ENCODE measurements around the gene NYAP1.

NYAP1 gene

DNA sequence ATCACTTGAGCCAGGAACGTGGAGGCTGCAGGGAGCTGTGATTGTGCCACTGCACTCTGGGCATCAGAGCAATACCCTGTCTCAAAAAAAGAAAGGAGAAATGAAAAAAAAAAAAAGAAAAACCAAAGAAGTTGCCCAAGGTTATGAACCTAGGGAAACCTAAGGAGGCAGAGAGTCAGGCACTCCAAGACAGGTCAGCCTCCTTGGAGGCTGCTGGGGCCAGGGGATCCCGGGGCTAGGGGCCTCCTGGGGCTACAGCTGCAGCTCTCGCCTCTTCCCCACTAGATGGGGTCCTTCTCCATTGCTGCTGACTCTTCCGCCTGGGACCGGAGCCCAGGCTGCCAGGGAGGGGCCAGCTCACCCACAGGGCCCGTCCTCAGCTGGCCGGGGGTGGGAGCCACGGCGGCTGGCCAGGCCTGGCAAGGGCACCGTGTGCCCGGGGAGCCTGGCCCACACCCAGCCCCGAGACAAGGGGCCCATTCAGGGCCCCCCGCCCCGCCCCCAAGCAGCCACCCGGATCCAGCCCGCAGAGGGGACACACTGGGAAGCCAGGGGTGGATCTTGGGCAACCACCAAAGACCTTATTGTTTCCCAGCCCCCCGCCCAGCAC, 17.9 kb upstream of the NYAP1 start:
- Histone ChIP-seq H3K4me3 (ENCODE audit: insufficient read depth, low read length, poor library complexity, severe bottlenecking) (no peak overlapping the region), H3K27ac (ENCODE audit: low read depth, low read length) (no peak overlapping the region), H3K9me3 (ENCODE audit: insufficient read depth, low read length) (no peaks in the 10 kb centered on the region), H3K27me3 (ENCODE audit: low read length) (no peaks in the 10 kb centered on the region), H4K20me1 (ENCODE audit: low read depth, low read length) (no peaks in the 10 kb centered on the region), H3K9me2 (replicated peaks; ENCODE audit: insufficient read depth, low read length) (no peaks in the 10 kb centered on the region), H3K9ac (ENCODE audit: low read length) (no peak overlapping the region), H3K36me3 (ENCODE audit: low read length) (no peaks in the 10 kb centered on the region), H3K79me2 (ENCODE audit: insufficient read depth, low read length) (no peaks in the 10 kb centered on the region), H3K4me2 (ENCODE audit: low read depth, low read length, poor library complexity, severe bottlenecking) (no peak overlapping the region), H3F3A (ENCODE audit: insufficient read depth) (no peaks in the 10 kb centered on the region), H2AFZ (ENCODE audit: low read depth, low read length, severe bottlenecking) (no peak overlapping the region)
- TF ChIP-seq EZH2phosphoT487 (conservative IDR thresholded peaks at IDR 0.05; ENCODE audit: low read length) (no peak), CTCF (IDR thresholded peaks at IDR 0.05; ENCODE audit: insufficient read depth, low read length, poor library complexity, severe bottlenecking) (no peak)

GRCh38 chr7:100466653-100467605, 16.8 kb upstream of the NYAP1 start:
- TF ChIP-seq EZH2phosphoT487 (conservative IDR thresholded peaks at IDR 0.05; ENCODE audit: low read length) (no peak), CTCF (IDR thresholded peaks at IDR 0.05; ENCODE audit: insufficient read depth, low read length, poor library complexity, severe bottlenecking) (no peak)
- no peaks in the 10 kb centered on the region for H4K20me1 ChIP-seq (ENCODE audit: low read depth, low read length)
- no peak overlapping the region for H3K27ac ChIP-seq (ENCODE audit: low read depth, low read length)
- no peaks in the 10 kb centered on the region for H3K79me2 ChIP-seq (ENCODE audit: insufficient read depth, low read length)
- no peaks in the 10 kb centered on the region for H3K9me3 ChIP-seq (ENCODE audit: insufficient read depth, low read length)
- H3F3A ChIP-seq (ENCODE audit: insufficient read depth) = no peaks in the 10 kb centered on the region
- H3K27me3 ChIP-seq (ENCODE audit: low read length) = no peaks in the 10 kb centered on the region
- H3K4me3 ChIP-seq (ENCODE audit: insufficient read depth, low read length, poor library complexity, severe bottlenecking) = no peak overlapping the region
- H3K9ac ChIP-seq (ENCODE audit: low read length) = no peak overlapping the region
- no peaks in the 10 kb centered on the region for H3K9me2 ChIP-seq (replicated peaks; ENCODE audit: insufficient read depth, low read length)
- H3K4me2 ChIP-seq (ENCODE audit: low read depth, low read length, poor library complexity, severe bottlenecking) = no peak overlapping the region
- no peak overlapping the region for H2AFZ ChIP-seq (ENCODE audit: low read depth, low read length, severe bottlenecking)
- H3K36me3 ChIP-seq (ENCODE audit: low read length) = no peaks in the 10 kb centered on the region

- Histone ChIP-seq H3K27ac (ENCODE audit: low read depth, low read length) (no peak overlapping the region), H3F3A (ENCODE audit: insufficient read depth) (no peaks in the 10 kb centered on the region), H4K20me1 (ENCODE audit: low read depth, low read length) (no peaks in the 10 kb centered on the region), H3K9me2 (replicated peaks; ENCODE audit: insufficient read depth, low read length) (no peaks in the 10 kb centered on the region), H3K79me2 (ENCODE audit: insufficient read depth, low read length) (no peaks in the 10 kb centered on the region), H3K27me3 (ENCODE audit: low read length) (no peaks in the 10 kb centered on the region), H3K9ac (ENCODE audit: low read length) (no peak overlapping the region), H2AFZ (ENCODE audit: low read depth, low read length, severe bottlenecking) (no peak overlapping the region), H3K9me3 (ENCODE audit: insufficient read depth, low read length) (no peaks in the 10 kb centered on the region), H3K4me3 (ENCODE audit: insufficient read depth, low read length, poor library complexity, severe bottlenecking) (no peak overlapping the region), H3K36me3 (ENCODE audit: low read length) (no peaks in the 10 kb centered on the region), H3K4me2 (ENCODE audit: low read depth, low read length, poor library complexity, severe bottlenecking) (no peak overlapping the region)
- TF ChIP-seq CTCF (IDR thresholded peaks at IDR 0.05; ENCODE audit: insufficient read depth, low read length, poor library complexity, severe bottlenecking) = no peak
- no peak for TF ChIP-seq EZH2phosphoT487 (conservative IDR thresholded peaks at IDR 0.05; ENCODE audit: low read length)
Observed at GRCh38 chr7:100467638-100468373, 15.9 kb upstream of the NYAP1 start.

All from SU-DHL-6 (cell line).